Caco-2 (cell line): ENCODE data around the gene CNEP1R1. TPM values are rescaled to one million over a fixed set of nuclear protein-coding genes. Genes with fewer than 3 reads are reported as not detected.

Experiments
- BruUV-seq: library from RNA; stranded (reverse); fragments of 400-500 nt; replicated peaks from 2 replicates; lab custom pipeline; 2021; lab: Mats Ljungman, UMichigan
- CTCF ChIA-PET: fragments of 300-600 bp; sonication (Branson Sonifier 250); formaldehyde crosslinking; loops from one replicate; lab custom pipeline; 2022; ENCODE audit warnings: antibody characterized with exemption; lab: Charles Lee
- POLR2A ChIA-PET: fragments of 300-600 bp; sonication (Branson Sonifier 250); formaldehyde crosslinking; loops from one replicate; lab custom pipeline; 2022; ENCODE audit warnings: antibody characterized with exemption; lab: Charles Lee
- DNase-seq, 2 experiments: peaks; one replicate each; pipeline versions ENCODE4 v3.0.0 to v3.0.0-alpha.2; 2020 to 2022
- H3K27me3 ChIP-seq: replicated peaks from 2 replicates; pipeline ENCODE4 v1.6.0; 2011; ENCODE audit warnings: low read length; ENCODE audit not compliant: control insufficient read depth, insufficient read depth
- H3K36me3 ChIP-seq: 2 replicates; pipeline ENCODE4 v1.5.1; 2011; ENCODE audit warnings: low read length; ENCODE audit not compliant: control insufficient read depth, insufficient read depth
- H3K4me1 ChIP-seq: fragments of 250-450 bp; sonication (Bioruptor Pico); 2 replicates; pipeline ENCODE4 v1.5.1; 2020; ENCODE audit warnings: mild to moderate bottlenecking
- H3K4me3 ChIP-seq: 2 replicates; pipeline ENCODE4 v1.5.1; 2011; ENCODE audit warnings: low read depth, mild to moderate bottlenecking, control low read depth, low read length
- H3K9me3 ChIP-seq: fragments of 250-450 bp; sonication (Bioruptor Pico); 2 replicates; pipeline ENCODE4 v1.5.1; 2020; ENCODE audit warnings: mild to moderate bottlenecking, moderate library complexity
- H3K27ac Mint-ChIP-seq: one replicate; pipeline ENCODE4 v1.8.0; 2022; ENCODE audit warnings: mixed read lengths; ENCODE audit not compliant: unreplicated experiment
- H3K27me3 Mint-ChIP-seq: one replicate; pipeline ENCODE4 v1.8.0; 2022; ENCODE audit warnings: mixed read lengths; ENCODE audit not compliant: insufficient read depth, unreplicated experiment
- H3K36me3 Mint-ChIP-seq: one replicate; pipeline ENCODE4 v1.8.0; 2022; ENCODE audit warnings: mild to moderate bottlenecking, mixed read lengths; ENCODE audit not compliant: insufficient read depth, unreplicated experiment
- H3K4me1 Mint-ChIP-seq: one replicate; pipeline ENCODE4 v1.8.0; 2022; ENCODE audit warnings: low read depth, mixed read lengths; ENCODE audit not compliant: unreplicated experiment
- H3K4me3 Mint-ChIP-seq: one replicate; pipeline ENCODE4 v1.8.0; 2022; ENCODE audit warnings: mild to moderate bottlenecking, moderate library complexity, mixed read lengths; ENCODE audit not compliant: unreplicated experiment
- H3K9me3 Mint-ChIP-seq: one replicate; pipeline ENCODE4 v1.8.0; 2022; ENCODE audit warnings: mixed read lengths; ENCODE audit not compliant: unreplicated experiment
- CTCF ChIP-seq, 2 experiments: fragments of 200-600 bp in 1 of 2; IDR thresholded peaks; 1 replicate in 1 of 2; 2 replicates in 1 of 2; pipeline versions ENCODE4 v1.5.1 to v1.8.0; 2011 to 2022; ENCODE audit warnings: antibody characterized with exemption in 1 of 2, control low read depth in 1 of 2, inconsistent platforms in 1 of 2, low read depth in 1 of 2, low read length in 1 of 2, mild to moderate bottlenecking in 1 of 2, moderate library complexity in 1 of 2; ENCODE audit not compliant: insufficient read depth in 1 of 2, severe bottlenecking in 1 of 2, unreplicated experiment in 1 of 2
- intact Hi-C: fragments of 100-400 bp; cut with micrococcal nuclease; formaldehyde crosslinking; loops from one replicate; pipeline ENCODE4 v1.10.0; 2022; ENCODE audit not compliant: unreplicated experiment
- total RNA-seq: library from RNA; stranded (reverse); gene quantifications from 2 replicates; pipeline ENCODE4 v1.2.3, GENCODE V29; 2022

The CNEP1R1 gene
- total RNA-seq, 1 experiment from 2014 or later, result 39.4 TPM

GRCh38 chr16:50065624-50066481, 40.8 kb downstream of the CNEP1R1 start, which contains the start of gene HEATR3:
Gene HEATR3 (plus strand): TSS chr16:50065970. CDS start chr16:50066132, 162 bp downstream.
- DNase-seq, result peak; percentile 96 to 97
- Mint-ChIP-seq H3K4me3 (peak within 1 kb of the TSS; percentile 94), H3K27ac (peak within 1 kb of the TSS; percentile 88), H3K4me1 (peaks cover 19% of the 10 kb centered on the region), H3K36me3 (peaks cover 22% of the 10 kb centered on the region), H3K27me3 (no peaks in the 10 kb centered on the region), H3K9me3 (no peaks in the 10 kb centered on the region)
- Histone ChIP-seq H3K4me3 (peak within 1 kb of the TSS; percentile 86), H3K4me1 (0 out of 2 replicates have a peak, but pooled peaks cover 3% of the 10 kb centered on the region), H3K9me3 (no peaks in the 10 kb centered on the region), H3K27me3 (no peaks in the 10 kb centered on the region), H3K36me3 (no peaks in the 10 kb centered on the region)
- ChIA-PET CTCF (interaction anchor here (0.6 to 3.7 kb wide), 7 partner anchors 41 to 261 kb away, joined by 3 to 58 read pairs (median 4); partner anchors contain the start of gene CNEP1R1), POLR2A (interaction anchor here (0.6 to 1.5 kb wide), 4 partner anchors 41 to 624 kb away, joined by 3 to 18 read pairs (median 4); partner anchors contain the start of gene CNEP1R1)
- intact Hi-C loops, result loop anchor here (1.0 kb wide), 2 partner anchors 31 to 41 kb away; partner anchors contain the start of gene CNEP1R1
- no peak for TF ChIP-seq CTCF (IDR thresholded peaks at IDR 0.05; ENCODE audit: insufficient read depth in 1 of 2, low read depth in 1 of 2, low read length in 1 of 2, severe bottlenecking in 1 of 2, unreplicated experiment in 1 of 2)
- no TSS peak for BruUV-seq

DNA sequence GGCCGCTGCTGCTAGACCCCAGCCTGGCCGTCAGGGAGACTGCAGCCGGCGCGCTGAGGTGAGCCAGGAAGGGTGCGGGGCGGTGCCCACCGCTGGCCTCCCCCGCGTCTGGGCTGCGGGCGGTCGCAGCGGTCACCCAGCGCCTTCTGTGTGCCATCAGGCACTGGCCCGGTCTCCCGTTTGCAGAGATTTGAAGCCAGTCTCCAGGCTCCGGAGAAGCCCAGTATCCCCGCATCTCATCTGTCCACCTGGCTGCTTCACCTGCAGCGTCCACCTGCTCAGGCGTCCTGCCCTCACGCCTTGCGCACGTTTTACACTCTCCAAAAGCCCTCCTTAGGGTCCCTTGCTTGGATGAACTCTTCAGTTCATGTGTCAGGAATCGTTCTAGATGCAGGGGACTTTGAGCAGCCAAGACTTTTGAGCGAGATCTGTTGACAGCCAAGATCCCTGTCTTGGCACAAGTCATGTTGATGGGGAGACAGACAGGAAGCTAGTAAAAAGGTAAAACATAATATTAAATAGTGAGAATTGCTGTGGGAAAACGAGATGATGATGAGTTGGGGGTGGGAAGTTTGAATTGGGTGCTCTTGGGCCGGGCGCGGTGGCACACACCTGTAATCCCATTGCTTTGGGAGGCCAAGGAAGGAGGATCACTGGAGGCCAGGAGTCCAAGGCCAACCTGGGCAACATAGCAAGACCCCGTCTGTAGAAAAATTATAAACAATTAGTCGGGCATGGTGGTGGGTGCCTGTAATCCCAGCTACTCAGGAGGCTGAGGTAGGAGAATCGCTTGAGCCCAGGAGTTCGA, 41.7 kb downstream of the CNEP1R1 start:
- Mint-ChIP-seq H3K4me3 (peak overlapping the region; percentile 94), H3K4me1 (peaks cover 19% of the 10 kb centered on the region), H3K27me3 (no peaks in the 10 kb centered on the region), H3K27ac (peak overlapping the region; percentile 88), H3K9me3 (no peaks in the 10 kb centered on the region), H3K36me3 (peaks cover 22% of the 10 kb centered on the region)
- H3K4me1 ChIP-seq, result 0 out of 2 replicates have a peak, but pooled peaks cover 3% of the 10 kb centered on the region
- BruUV-seq, result TSS peak; percentile 52
- no peaks in the 10 kb centered on the region for H3K9me3 ChIP-seq
- DNase-seq, result no peak
- H3K27me3 ChIP-seq, result no peaks in the 10 kb centered on the region
- TF ChIP-seq CTCF (IDR thresholded peaks at IDR 0.05; ENCODE audit: insufficient read depth in 1 of 2, low read depth in 1 of 2, low read length in 1 of 2, severe bottlenecking in 1 of 2, unreplicated experiment in 1 of 2), result peak in 1 of 2 experiments; percentile 18
- H3K36me3 ChIP-seq, result no peaks in the 10 kb centered on the region
- POLR2A ChIA-PET, result interaction anchor here (0.6 to 1.5 kb wide), 3 partner anchors 41 to 549 kb away, joined by 3 to 18 read pairs (median 3); partner anchors contain the start of gene CNEP1R1
- intact Hi-C loops, result loop anchor here (1.0 kb wide), 2 partner anchors 41 to 144 kb away; partner anchors contain the start of gene CNEP1R1
- H3K4me3 ChIP-seq, result peak overlapping the region; percentile 86
- CTCF ChIA-PET, result interaction anchor here (0.6 to 3.7 kb wide), 9 partner anchors 30 to 147 kb away, joined by 3 to 58 read pairs (median 4); partner anchors contain the start of gene CNEP1R1
